HPDE6-E6E7 (cell line): ENCODE data around the gene ALG8.
"Not testable (repeated sequence)": the region's sequence is repeated elsewhere in the genome, so short reads cannot be mapped to it uniquely, and the experiment has no call there.

ENCODE experiments used
- DNase-seq: peaks from one replicate; pipeline ENCODE4 v3.0.0; 2011; ENCODE audit warnings: missing footprints; ENCODE audit errors: extremely low spot score

The ALG8 gene

DNA sequence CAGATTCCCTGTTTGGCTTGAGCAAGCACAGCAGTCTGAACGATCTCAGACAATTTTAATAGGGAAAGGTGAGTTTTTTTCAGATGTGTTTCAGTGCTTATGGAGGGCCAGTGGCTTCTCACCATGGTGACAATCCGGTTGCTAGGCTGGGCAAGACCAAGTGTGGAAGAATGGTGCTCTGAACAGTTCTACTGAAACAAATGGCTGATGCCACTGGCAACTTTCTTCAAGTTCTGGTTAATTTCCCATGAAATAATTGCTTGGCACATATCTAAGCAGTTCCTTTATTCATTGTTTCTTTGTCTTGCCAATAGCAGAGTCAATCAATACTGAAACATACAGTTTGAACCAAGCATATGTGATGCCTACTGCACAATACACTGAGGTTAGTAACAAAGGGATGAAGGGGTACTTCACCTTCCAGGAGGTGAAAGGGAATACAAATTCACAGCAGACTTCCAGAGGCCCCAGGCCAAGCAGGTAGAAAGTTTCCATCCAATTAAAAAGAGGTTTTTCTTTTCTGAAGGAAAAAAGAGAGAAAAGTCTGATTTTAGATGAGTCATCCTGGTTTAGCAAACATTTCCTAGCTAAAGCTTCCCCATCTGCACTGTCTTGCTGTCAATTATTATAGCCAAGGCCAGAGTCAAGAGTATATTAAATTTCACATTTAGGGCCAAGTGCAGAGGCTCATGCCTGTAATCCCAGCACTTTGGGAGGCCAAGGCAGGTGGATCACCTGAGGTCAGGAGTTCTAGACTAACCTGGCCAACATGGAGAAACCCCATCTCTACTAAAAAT, 38.6 kb downstream of the ALG8 start:
- DNase-seq, result no peak

DNA sequence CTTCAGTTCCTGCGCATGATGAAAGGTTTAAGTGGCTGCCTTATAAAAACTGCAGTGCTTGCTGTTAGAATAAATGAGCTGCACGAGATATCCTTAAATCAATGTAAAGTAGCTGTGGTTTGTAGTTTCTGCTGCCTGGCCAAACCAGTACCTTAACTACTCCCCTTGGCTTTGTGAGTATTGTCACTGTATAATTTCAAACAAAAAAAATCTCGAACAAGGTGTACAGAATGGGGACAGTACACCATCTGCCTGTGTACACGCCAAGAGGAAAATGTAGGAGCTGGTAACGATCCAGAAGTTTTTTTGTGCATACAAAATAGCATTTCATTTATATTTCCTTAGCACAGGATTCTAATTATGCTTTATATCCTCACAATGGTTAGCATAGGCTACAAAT, 39.2 kb downstream of the ALG8 start:
- DNase-seq, result no peak

- no peak for DNase-seq
Measured at GRCh38 chr11:78099666-78100065, 39.8 kb downstream of the ALG8 start.

- DNase-seq, result no peak
Measured at GRCh38 chr11:78097666-78098385, 41.6 kb downstream of the ALG8 start.

GRCh38 chr11:78094250-78094649, 45.2 kb downstream of the ALG8 start:
- no peak for DNase-seq

DNA sequence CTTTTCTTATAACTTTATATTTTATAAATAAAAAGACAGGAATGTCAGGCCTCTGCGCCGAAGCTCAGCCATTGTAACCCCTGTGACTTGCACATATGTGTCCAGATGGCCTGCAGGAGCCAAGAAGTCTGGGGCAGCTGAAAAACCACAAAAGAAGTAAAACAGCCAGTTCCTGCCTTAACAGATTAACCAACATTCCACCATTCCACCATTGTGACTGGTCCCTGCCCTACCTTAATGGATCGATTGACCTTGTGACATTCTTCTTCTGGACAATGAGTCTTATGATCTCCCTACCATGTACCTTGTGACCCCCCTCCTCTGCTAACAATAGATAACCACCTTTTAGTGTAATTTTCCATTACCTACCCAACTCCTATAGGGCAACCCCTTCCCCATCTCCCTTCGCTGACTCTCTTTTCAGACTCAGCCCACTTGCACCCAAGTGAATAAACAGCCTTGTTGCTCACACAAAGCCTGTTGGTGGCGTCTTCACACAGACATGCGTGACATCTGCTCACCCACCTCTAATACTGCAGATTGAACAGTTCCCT, 52.8 kb downstream of the ALG8 start:
- DNase-seq, result not testable (repeated sequence)

DNA sequence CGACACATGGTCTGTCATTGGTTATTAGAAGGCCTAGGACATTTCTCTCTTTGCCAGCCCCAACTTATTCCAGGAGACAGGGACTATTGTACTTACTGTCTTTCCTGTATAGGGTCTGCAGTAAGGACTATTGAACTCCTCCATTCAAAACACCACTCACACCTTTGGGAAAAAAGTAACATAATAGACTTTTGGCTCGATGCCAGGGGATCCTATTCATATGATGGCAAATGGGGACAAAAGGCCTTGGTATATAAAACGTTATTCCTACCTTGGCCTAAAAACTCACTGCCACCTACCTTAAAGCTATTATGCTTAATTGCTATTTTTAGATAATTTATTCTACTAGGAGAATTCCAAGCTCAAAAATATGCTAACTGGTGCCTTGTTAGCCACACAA, 53.5 kb downstream of the ALG8 start:
- no peak for DNase-seq

DNA sequence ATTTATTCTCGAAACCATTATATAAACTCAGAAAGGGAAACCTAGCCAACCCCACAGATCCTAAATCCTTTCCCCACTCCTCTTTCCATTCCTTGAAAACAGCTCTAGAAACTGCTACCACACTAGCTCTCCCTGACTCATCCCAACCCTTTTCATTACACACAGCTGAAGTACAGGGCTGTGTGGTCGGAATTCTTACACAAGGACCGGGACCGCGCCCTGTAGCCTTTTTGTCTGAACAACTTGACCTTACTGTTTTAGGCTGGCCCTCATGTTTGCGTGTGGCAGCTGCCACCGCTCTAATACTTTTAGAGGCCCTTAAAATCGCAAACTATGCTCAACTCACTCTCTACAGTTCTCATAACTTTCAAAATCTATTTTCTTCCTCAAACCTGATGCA, 54.9 kb downstream of the ALG8 start:
- not testable (repeated sequence) for DNase-seq

DNA sequence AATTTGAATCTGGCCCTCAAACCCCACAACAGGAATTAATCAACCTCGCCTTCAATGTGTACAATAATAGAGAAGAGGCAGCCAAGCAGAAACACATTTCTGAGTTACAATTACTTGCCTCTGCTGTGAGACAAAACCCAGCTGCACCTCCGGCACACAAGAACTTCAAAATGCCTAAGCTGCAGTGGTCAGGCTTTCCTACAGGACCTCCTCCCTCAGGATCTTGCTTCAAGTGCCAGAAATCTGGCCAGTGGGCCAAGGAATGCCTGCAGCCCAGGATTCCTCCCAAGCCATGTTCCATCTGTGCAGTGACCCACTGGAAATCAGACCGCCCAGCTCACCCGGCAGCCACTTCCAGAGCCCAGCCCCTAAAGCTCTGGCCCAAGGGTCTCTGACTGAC, 56.4 kb downstream of the ALG8 start:
- no peak for DNase-seq

DNA sequence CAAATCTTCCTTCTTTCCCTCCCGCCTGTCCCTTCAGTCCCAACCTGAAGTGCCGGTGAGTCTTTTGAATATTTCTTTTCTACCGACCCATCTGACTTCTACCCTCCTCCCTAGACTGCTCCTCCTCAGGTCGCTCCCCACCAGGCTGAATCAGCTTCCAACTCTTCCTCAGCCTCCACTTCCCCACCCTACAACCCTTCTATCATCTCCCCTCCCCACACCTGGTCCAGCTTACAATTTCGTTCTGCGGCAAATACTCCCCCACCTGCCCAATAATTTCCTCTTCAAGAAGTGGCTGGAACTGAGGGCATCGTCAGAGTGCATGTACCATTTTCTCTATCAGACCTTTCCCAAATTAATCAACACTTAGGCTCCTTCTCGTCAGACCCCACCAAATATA, 57.3 kb downstream of the ALG8 start:
- no peak for DNase-seq

DNA sequence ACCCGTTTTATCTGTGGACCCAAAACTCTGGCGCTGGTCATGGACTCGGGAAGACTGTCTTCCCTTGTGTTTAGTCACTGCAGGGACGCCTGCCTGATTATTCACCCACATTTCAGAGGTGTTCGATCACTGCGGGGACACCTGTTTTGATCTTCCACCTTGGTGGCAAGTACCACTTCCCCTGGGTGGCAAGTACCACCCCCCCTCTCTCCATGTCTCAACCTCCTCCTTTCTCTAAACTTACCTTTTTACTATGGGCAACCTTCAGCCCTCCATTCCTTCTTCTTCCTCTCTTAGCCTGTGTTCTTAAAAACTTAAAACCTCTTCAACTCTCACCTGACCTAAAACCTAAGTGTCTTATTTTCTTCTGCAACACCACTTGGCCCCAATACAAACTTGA, 57.8 kb downstream of the ALG8 start:
- DNase-seq, result no peak

GRCh38 chr11:78080818-78081495, 58.5 kb downstream of the ALG8 start:
- no peak for DNase-seq

DNA sequence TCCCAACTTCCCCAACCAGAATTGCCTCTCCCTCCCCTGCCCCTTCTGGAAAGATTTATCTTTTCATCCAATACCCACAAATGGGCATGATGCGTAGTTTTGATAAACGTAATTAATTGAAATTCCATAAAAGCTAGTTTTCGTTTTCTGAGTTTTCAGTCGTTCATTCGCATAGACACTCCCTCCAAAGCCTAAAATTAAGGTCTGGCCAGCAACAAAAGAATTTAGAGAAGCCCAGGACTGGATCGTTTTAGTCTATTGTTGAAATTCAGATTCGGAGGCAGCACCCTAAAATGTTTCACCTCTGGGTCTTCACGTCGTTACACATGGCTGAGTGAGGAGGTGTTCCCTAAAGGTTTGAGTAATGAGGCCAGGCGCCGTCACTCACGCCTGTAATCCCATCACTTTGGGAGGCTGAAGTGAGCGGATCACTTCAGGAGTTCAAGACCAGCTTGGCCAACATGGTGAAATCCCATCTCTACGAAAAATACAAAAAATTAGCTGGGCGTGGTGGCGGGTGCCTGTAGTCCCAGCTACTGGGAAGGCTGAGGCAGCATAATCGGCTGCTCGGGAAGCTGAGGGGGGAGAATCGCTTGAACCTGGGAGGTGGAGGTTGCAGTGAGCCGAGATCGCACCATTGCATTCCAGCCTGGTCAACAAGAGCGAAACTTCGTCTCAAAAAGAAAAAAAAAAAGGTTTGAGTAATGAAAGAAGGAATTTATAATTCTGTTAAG, 59.2 kb downstream of the ALG8 start:
- no peak for DNase-seq

- peak; percentile 79 for DNase-seq
Measured at GRCh38 chr11:78079232-78080083, 60.0 kb downstream of the ALG8 start, which contains the start of gene NDUFC2. Gene NDUFC2 (minus strand): TSS chr11:78079862. CDS start chr11:78079744, 118 bp downstream.

DNA sequence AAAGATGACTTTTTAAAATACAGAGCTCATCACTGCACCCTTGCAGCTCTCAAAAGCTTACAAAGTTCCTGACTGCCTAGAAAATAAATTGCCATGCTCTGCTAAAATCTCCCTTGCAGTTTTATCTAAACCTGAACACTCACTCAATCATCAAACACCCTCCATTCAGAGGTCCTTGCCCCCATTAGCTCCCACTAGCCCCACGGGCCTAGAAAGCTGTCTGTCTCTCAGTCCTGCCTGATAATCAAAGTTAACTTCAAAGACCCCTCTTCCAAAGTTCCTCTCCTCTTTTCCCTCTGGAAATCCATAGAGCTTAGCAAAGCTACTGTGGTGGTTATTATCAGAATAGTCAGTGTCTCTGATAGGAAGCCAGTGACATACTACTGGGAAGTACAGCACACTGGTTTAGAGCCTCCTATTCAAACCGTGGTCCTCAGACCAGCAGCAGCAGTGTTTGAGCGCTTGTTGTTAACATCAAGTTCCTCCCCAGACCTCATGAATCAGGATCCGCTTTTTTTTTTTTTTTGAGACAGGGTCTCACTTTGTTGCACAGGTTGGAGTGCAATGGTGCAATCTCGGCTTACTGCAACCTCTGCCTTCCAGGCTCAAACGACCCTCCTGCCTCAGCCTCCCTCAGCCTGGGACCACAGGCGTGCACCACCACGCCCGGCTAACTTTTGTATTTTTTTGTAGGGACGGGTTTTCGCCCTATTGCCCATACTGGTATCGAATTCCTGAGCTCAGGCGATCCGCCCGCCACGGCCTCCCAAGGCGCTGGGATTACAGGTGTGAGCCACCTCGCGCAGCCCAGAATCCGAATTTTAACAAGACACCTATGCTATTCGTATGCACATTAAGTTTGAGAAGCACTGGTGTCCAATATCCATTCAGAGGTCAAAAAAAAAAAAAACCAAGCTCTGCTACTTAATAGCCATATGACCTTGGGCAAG, 60.9 kb downstream of the ALG8 start:
- DNase-seq, result no peak

DNA sequence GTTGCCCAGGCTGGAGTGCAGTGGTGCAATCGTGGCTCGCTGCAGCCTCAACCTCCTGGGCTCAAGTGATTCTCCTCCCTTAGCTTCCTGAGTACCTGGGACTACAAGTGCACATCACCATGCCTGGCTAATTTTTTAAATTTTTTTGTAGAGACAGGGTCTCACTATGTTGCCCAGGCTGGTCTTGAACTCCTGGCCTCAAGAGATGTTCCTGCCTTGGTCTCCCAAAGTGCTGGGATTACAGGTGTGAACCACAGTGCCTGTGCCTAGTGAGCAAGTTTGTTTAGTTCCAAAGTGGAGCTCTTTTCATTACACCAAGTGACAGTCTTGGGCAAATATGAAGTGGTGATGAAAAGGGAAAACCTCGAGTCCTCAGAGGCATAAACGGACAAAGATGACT, 61.8 kb downstream of the ALG8 start:
- not testable (repeated sequence) for DNase-seq

DNA sequence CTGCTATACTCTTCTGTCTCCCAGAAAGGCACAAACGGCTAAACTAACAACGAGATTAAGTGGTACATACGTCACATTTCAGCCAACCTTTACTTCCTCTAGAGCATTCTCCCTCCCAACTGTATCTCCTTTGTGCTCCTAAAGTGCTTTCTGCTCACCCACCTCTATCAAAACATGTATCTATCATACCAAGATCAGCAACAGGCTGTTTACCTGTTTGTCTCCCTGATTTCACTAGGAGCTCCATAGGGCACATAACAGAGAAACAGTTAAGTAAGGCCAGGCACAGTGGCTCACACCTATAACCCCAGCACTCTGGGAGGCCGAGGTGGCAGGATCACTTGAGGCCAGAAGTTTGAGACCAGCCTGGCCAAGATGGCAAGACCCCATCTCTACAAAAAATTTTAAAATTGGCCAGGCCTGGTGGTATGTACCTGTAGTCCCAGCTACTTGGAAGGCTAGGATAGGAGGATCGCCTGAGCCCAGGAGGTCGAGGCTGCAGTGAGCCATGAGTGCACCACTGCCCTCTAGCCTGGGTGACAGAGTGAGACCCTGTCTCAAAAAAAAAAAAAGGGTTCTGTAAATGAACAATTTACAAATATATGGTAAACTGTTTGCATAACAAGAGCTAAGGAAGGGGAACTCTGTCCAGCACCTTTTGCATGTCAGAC, 62.6 kb downstream of the ALG8 start:
- DNase-seq, result no peak

- DNase-seq, result no peak
Measured at GRCh38 chr11:78074756-78075155, 64.7 kb downstream of the ALG8 start.

DNA sequence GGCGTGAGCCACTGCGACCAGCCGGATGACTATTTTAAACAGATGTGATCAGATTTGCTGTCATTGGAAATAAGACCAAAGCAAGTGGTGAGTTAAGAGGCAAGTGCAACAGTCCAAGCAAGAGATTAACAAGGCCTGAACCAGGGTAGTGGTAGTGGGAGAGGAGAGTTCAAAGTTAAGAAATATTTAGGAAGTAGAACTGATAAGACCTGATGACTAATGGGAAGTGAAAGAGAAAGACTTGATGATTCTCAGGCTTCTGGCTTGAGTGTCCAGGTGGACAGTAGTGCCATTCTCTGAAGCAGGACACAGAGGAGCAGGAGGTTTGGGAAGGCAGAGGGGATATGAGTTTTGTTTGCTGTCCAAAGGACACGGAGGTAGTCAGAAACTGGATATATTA, 67.0 kb downstream of the ALG8 start:
- DNase-seq, result no peak
